ENCODE measurements around the gene ACER2. TPM values are rescaled to one million over a fixed set of nuclear protein-coding genes. Genes with fewer than 3 reads are reported as not detected.

Gene ACER2
- total and polyA plus RNA-seq, 2 of the 4 experiments (the other 2 are of a cell fraction): 0.84 to 1.6 TPM

DNA sequence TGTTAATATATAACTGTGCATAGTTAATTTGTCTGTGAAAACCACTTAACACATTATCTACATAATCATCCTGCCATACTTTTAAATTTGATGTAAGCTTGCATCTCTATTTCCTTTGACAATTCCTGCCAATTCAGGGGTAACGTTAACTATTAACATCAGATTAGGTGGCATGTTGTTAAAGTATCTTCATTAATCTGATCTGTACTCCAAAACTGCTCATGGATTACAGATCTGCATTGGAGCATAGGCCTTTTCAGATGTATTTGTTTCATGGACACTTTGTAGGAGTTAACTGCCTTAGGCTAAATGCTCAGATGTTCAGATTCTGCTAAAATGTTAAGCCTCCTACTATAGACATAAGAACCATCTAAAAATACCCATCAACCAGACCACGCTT, 31.9 kb upstream of the ACER2 start:
- H3K4me3 ChIP-seq (ENCODE audit: insufficient read depth, low read depth, low read length): no peak overlapping the region
- dilution Hi-C loops (cut with HindIII; ENCODE audit: low sequenced_read_pairs, unreplicated experiment): no loop called here
- CTCF ChIA-PET: no interaction called here

More for the DNA sequence above, 31.9 kb upstream of the ACER2 start:
- Histone ChIP-seq H3K79me1 (ENCODE audit: low read depth in 1 of 2, low read length in 2 of 2) (peaks cover 3 to 39% of the 10 kb centered on the region in 2 experiments; a peak in 3 of 4 replicates), H2BK120ac (ENCODE audit: low read depth, low read length) (no peak overlapping the region), H3K18ac (ENCODE audit: low read depth, low read length) (no peak overlapping the region), H3K27ac (ENCODE audit: insufficient read depth, low read length) (no peak overlapping the region), H3K4ac (ENCODE audit: low read depth, low read length) (no peak overlapping the region), H2BK15ac (ENCODE audit: low read depth, low read length) (no peak overlapping the region), H3K4me1 (ENCODE audit: control insufficient read depth, insufficient read depth, low read length) (peaks cover 2% of the 10 kb centered on the region; the same call in 1 of the 2 replicates), H3K9ac (ENCODE audit: low read depth, low read length) (no peak overlapping the region; the same call in 1 of the 2 replicates), H3K14ac (replicated peaks; ENCODE audit: low read depth, low read length) (no peak overlapping the region), H4K8ac (ENCODE audit: low read depth in 2 of 2, low read length in 2 of 2) (no peak overlapping the region), H2AK5ac (ENCODE audit: low read depth, low read length) (no peak overlapping the region), H4K5ac (ENCODE audit: low read depth, low read length) (no peak overlapping the region), H3K9me3 (ENCODE audit: control insufficient read depth, insufficient read depth, low read length) (no peaks in the 10 kb centered on the region), H3K56ac (ENCODE audit: extremely low read depth, insufficient read depth, low read length) (no peak overlapping the region), H4K91ac (ENCODE audit: insufficient read depth, low read depth, low read length) (no peak overlapping the region), H3K4me2 (ENCODE audit: low read depth, low read length) (no peak overlapping the region), H2BK20ac (ENCODE audit: low read depth, low read length) (no peak overlapping the region), H2BK5ac (ENCODE audit: low read depth, low read length, poor library complexity, severe bottlenecking) (no peak overlapping the region), H2AFZ (replicated peaks; ENCODE audit: low read length, poor library complexity) (no peak overlapping the region), H3K27me3 (ENCODE audit: control insufficient read depth, insufficient read depth, low read length) (no peaks in the 10 kb centered on the region), H4K20me1 (ENCODE audit: insufficient read depth, low read length) (peaks cover 46% of the 10 kb centered on the region; the same call in 1 of the 2 replicates), H3K36me3 (ENCODE audit: control insufficient read depth, insufficient read depth, low read length) (peaks cover 36% of the 10 kb centered on the region), H3K9me1 (ENCODE audit: insufficient read depth, low read length) (peaks cover 5% of the 10 kb centered on the region; the same call in 1 of the 2 replicates), H3K23ac (ENCODE audit: low read depth, low read length) (no peak overlapping the region), H2AK9ac (replicated peaks; ENCODE audit: low read depth, low read length, poor library complexity) (no peak overlapping the region)
- ATAC-seq (ENCODE audit: low read depth) (no peak), DNase-seq (no peak)
- in situ Hi-C loops (cut with MboI; ENCODE audit: low sequenced_read_pairs): no loop called here
- intact Hi-C loops (cut with micrococcal nuclease): loop anchor here (10.0 kb wide), 1 partner anchor 252 kb away; the partner anchor contains the start of gene PLIN2
- POLR2A ChIA-PET (ENCODE audit: unreplicated experiment): interaction anchor here (0.6 kb wide), 1 partner anchor 24 kb away, joined by 3 read pairs; no protein-coding TSS in a partner anchor
- no TSS peak for BruUV-seq (replicated peaks)
- no CpG with 5 or more reads among the region's 2 CpGs for WGBS, 2 experiments (ENCODE audit: extremely low coverage in 2 of 2, insufficient read length in 1 of 2)
- TF ChIP-seq, protein P1, sequence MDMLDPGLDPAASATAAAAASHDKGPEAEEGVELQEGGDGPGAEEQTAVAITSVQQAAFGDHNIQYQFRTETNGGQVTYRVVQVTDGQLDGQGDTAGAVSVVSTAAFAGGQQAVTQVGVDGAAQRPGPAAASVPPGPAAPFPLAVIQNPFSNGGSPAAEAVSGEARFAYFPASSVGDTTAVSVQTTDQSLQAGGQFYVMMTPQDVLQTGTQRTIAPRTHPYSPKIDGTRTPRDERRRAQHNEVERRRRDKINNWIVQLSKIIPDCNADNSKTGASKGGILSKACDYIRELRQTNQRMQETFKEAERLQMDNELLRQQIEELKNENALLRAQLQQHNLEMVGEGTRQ (IDR thresholded peaks at IDR 0.05; ENCODE audit: low read depth, low read length): no peak
